ENCODE measurements around the gene TEX28. TPM values are rescaled to one million over a fixed set of nuclear protein-coding genes. Genes with fewer than 3 reads are reported as not detected.
"Not testable (repeated sequence)": the region's sequence is repeated elsewhere in the genome, so short reads cannot be mapped to it uniquely, and the experiment has no call there.

TEX28 gene
- total RNA-seq, 1 donor from 2014 or later, result not detected

DNA sequence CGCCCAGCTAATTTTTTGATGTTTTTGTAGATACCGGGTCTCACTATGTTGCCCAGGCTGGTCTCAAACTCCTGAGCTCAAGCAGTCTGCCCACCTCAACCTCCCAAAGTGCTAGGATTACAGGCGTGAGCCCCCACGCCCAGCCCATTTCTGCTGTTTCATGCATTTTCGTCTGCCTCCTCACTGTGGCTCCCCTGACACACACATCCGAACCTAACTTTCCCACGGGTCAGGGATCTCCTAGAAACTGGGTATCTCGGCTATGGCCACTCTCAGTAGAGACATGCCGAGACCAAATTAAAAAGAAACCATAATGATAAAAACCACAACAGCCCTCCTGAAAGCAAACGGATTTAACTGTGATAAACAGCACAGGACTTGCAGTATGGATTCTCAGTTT lies 46.8 kb downstream of the TEX28 start:
- not testable (repeated sequence) for ATAC-seq; DNase-seq (ENCODE audit: low spot score)

GRCh38 chrX:154247377-154248045 lies 47.4 kb downstream of the TEX28 start:
- ATAC-seq, result peak; percentile 69
- DNase-seq (ENCODE audit: low spot score), result not testable (repeated sequence)

DNA sequence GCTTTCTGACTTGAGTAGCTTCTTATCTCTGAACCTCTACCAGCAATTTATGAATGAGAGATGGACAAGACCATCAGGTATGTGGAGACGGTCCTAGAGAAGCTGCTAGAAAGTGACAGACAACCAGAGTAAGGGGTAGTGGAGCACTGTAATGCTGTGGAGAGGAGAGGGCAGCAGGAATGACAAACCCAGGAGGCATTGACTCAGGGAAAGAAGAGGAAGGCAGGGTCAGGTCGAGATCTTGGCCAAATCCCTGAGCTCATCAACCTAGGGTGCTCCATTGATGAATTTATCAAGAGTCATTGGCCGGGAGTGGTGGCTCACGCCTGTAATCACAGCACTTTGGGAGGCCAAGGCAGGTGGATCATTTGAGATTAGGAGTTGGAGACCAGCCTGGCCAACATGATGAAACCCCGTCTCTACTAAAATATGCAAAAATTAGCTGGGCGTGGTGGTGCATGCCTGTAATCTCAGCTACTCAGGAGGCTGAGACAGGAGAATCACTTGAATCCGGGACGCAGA lies 54.9 kb downstream of the TEX28 start:
- not testable (repeated sequence) for ATAC-seq; DNase-seq (ENCODE audit: low spot score)

- ATAC-seq; DNase-seq (ENCODE audit: low spot score): not testable (repeated sequence)
These were observed 55.9 kb downstream of the TEX28 start for GRCh38 chrX:154238939-154239559.

DNA sequence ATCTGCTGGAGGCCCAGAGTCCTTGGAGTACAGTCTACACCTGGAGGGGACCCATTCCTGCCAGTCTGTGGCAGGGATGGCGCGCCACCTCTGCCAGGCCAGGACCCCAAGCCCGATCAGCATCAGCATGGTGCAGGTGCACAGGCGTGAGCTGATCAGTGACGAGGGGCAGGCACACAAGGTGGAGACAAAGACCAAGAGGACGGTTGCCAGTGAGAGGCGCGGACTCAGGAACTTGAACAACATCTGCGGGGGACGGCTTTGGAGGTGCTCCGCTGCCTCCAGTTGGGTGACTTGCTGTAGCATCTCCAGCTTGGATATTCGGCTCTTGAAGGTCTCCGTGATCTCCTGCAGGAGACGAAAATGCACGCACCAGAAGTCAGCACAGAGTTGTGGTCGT lies 61.3 kb downstream of the TEX28 start:
- DNase-seq (ENCODE audit: low spot score); ATAC-seq: not testable (repeated sequence)

DNA sequence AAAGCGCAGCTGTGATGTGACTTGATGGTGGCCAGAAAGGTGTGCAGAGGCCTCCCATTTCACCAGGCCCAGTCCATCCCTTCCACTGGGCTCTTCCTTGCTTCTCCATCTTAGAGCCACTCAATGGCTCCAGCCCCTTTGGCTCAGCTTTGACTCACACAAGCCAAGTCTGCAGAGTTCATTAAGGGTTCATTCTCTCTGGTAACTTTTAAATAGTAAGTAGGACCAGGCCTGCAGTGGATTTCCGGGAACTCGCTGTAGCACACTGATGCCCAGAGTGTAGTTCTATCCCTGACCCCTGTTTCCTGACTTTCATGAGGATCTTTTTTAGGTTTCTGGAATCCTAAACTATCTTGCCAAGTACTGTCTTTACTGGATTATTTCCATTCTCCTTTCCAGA lies 63.5 kb downstream of the TEX28 start:
- ATAC-seq, result not testable (repeated sequence)

DNA sequence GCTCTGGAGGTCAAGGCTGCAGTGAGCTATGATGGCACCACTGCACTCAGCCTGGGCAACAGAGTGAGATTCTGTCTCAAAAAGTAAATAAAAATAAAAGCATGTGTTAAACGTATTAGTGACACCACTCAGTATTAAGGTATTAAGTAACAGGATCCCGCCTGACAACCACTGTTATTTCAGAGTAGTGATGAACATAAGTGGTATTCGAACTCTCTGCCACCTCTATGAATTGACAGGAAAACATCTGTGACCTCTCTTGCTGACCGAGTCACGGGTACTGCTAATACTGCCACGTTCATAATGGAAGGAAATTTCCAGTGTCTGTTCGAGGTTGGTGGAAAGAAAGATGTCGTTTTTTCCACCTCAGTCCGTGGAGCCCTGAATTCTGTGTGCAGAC lies 68.2 kb downstream of the TEX28 start:
- DNase-seq (ENCODE audit: low spot score); ATAC-seq: not testable (repeated sequence)

More for the DNA sequence above, 63.5 kb downstream of the TEX28 start:
- not testable (repeated sequence) for DNase-seq (ENCODE audit: low spot score)

GRCh38 chrX:154225292-154225691 lies 69.6 kb downstream of the TEX28 start:
- not testable (repeated sequence) for ATAC-seq; DNase-seq (ENCODE audit: low spot score)

Other genes starting within 250 kb of the TEX28 start
- 13.9 TPM for gene MECP2, start 197.4 kb downstream of the TEX28 start, total RNA-seq
- not detected for gene OPN1LW, start 150.9 kb downstream of the TEX28 start, total RNA-seq
- not detected for gene OPN1MW, start 112.5 kb downstream of the TEX28 start, total RNA-seq
- gene OPN1MW2, start 75.4 kb downstream of the TEX28 start, total RNA-seq, result not detected
- gene OPN1MW3, start 37.5 kb downstream of the TEX28 start, total RNA-seq, result not detected
- gene TKTL1, start 671 bp upstream of the TEX28 start, total RNA-seq, result not detected
- gene FLNA, start 79.5 kb upstream of the TEX28 start, total RNA-seq, result 76.6 TPM
- 19.5 TPM for gene EMD, start 84.2 kb upstream of the TEX28 start, total RNA-seq
- 1,085 TPM for gene RPL10, start 103.3 kb upstream of the TEX28 start, total RNA-seq
- 14.9 TPM for gene DNASE1L1, start 114.1 kb upstream of the TEX28 start, total RNA-seq
- gene TAFAZZIN, start 116.4 kb upstream of the TEX28 start, total RNA-seq, result 21.0 TPM
- gene ATP6AP1, start 133.6 kb upstream of the TEX28 start, total RNA-seq, result 26.2 TPM
- gene GDI1, start 142.0 kb upstream of the TEX28 start, total RNA-seq, result 31.4 TPM
- 18.7 TPM for gene FAM50A, start 149.0 kb upstream of the TEX28 start, total RNA-seq
- gene PLXNA3, start 163.2 kb upstream of the TEX28 start, total RNA-seq, result 4.5 TPM
- gene LAGE3, start 184.2 kb upstream of the TEX28 start, total RNA-seq, result 12.0 TPM
- gene UBL4A, start 191.5 kb upstream of the TEX28 start, total RNA-seq, result 18.3 TPM
- gene SLC10A3, start 195.5 kb upstream of the TEX28 start, total RNA-seq, result 3.7 TPM
- 35.3 TPM for gene FAM3A, start 221.1 kb upstream of the TEX28 start, total RNA-seq

Data from left lobe of liver (tissue), 2 donors.